Activated CD4-positive, CD25-positive, alpha-beta regulatory T cell treated with anti-CD3 and anti-CD28 coated beads, Interleukin-2, amount 50 U/mL, for 72 hours (primary cell): ENCODE results near the gene ANKRD17.

ENCODE experiments used
- DNase-seq: peaks from one replicate; pipeline ENCODE4 v3.0.0; 2021

The ANKRD17 gene

DNA sequence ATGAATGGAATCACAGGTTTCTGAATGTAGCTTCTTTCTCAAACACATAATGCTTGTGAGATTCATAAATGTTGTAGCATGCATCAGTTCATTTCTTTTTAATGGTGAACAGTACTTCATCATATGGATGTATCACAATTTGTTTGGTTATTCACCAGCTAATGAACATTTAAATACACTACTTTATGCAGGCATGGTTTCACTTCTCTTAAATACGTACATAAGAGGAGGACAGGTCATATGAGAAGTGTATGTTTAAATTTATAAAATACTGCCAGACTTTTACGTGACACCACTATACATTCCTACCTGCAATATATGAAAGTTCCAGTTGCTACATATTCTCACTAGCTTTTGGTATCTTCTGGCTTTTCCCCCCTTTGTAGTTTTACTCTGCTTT, 65.4 kb downstream of the ANKRD17 start:
- DNase-seq: no peak

DNA sequence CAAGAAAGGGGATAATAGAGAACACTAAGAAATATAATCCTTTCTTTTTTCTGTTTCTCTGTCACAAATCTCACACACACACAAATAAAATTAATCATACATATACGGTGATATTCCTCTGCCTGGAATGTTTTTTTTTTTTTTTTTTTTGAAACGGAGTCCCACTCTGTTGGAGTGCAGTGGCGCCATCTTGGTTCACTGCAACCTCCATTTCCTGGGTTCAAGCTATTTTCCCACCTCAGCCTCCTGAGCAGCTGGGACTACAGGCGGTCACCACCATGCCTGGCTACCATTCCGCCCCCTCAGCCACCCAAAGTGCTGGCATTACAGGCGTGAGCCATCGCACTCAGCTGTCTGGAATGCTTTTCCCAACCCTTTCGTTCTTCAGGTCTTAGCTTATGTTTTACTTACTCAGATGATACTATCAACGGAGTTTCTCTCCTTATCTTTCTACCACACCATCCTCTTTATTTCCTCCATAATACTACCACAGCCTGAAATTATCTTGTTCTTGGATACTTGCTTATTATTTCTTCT, 69.3 kb downstream of the ANKRD17 start:
- no peak for DNase-seq

- no peak for DNase-seq
Measured at GRCh38 chr4:73187325-73187724, 71.3 kb downstream of the ANKRD17 start.

DNA sequence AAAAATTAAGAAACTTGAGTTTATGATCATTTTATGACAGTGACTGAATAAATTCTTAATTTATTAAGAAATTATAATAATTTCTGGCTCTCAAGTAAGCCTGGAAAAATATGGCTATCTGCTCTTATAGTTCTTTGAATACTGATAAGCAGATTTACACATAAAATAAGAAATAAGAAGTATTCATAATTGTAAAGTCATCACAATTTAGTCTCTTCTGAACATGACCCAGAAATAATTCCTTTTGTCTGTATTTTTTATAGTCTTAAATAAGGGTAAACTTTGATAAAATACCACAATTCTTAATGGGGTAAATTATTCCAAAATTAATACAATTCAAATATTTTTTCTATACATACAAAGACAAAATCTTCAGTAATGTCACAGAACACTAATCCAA, 72.7 kb downstream of the ANKRD17 start:
- DNase-seq: no peak

DNA sequence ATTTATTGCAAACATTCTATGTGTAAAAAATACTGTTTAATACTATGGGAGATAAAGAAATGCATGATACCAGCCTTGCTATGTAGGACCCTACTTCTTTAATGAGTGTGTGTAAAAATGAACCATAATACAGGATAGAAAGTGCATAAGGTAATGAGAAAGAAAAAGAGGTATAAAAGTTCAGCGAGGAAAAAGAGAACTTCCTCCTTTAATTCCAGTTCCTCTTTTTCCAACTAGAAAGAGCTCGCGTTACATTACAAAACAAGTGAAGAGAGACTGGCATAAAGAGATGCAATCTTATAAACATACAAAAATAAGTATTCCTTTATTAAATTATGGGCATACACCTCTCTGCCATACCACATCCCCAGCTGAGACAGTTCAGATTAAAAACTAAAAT, 77.4 kb downstream of the ANKRD17 start:
- DNase-seq: no peak

- DNase-seq: no peak
Measured at GRCh38 chr4:73178389-73178788, 80.2 kb downstream of the ANKRD17 start.

DNA sequence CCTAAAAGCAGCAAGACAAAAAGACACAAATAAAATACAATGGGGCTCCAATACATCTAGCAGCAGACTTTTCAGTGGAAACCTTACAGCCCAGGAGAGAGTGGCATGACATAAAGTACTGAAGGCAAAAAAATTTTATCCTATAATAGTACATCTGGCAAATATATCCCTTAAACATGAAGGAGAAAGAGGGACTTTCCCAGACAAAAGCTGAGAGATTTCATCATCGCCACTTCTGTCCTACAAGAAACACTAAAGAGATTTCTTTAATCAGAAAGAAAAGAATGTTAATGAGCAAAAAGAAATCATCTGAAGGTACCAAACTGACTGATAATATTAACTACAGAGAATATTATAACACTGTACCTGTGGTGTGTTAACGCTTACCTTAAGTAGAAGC, 86.4 kb downstream of the ANKRD17 start:
- no peak for DNase-seq

- DNase-seq: no peak
Measured at GRCh38 chr4:73170518-73171198, 87.9 kb downstream of the ANKRD17 start.

GRCh38 chr4:73166212-73166611, 92.4 kb downstream of the ANKRD17 start:
- DNase-seq: no peak

- no peak for DNase-seq
Measured at GRCh38 chr4:73161527-73162185, 96.9 kb downstream of the ANKRD17 start.

- DNase-seq: no peak
Measured at GRCh38 chr4:73156394-73156793, 102.2 kb downstream of the ANKRD17 start.

- DNase-seq: no peak
Measured at GRCh38 chr4:73152893-73153292, 105.7 kb downstream of the ANKRD17 start.

DNA sequence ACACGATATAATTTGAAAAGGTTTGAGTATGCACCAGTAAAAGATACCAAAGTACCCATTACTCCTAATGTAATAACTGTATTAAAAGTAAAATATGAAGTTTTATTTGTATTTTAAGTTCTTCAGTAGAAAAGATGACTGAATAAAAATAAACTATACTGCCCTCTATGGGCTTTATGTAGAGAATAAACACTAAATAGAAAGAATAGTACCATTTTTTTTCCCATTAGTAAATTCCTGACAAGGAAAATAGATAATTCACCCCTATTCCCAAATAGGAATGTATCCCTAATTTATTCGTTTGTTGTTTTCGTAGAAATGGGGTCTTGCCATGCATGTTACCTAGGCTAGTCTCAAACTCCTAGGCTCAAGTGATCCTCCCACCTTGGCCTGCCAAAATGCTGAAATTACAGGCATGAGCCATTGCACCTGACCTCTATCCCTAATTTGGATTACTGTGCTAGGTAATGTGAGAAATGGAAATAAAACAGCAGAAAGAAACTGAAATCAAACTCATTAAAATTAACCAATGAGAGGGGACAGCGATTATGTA, 115.5 kb downstream of the ANKRD17 start:
- no peak for DNase-seq

- DNase-seq: no peak
Measured at GRCh38 chr4:73139991-73140390, 118.6 kb downstream of the ANKRD17 start.

DNA sequence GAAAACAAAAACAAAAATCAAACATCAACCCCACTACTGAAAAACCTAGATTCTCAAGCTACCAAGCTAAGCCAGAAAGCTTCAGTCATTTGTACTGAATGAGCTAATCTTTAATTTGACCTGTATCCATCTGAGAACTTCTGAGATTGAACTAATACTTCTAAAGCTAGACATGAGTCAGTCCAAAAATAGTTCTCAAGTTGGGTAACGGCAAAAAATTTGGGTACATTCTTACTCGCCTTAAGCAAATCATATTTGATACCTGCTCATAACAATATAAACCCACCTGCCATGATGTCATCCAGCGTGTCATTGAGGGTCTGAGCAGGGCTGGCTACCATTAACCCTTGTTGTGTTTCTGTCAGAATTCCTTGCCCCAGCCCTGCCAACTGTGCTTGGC, 119.4 kb downstream of the ANKRD17 start:
- no peak for DNase-seq

GRCh38 chr4:73137121-73137520, 121.5 kb downstream of the ANKRD17 start:
- DNase-seq: no peak

- no peak for DNase-seq
Measured at GRCh38 chr4:73133784-73134183, 124.8 kb downstream of the ANKRD17 start.

DNA sequence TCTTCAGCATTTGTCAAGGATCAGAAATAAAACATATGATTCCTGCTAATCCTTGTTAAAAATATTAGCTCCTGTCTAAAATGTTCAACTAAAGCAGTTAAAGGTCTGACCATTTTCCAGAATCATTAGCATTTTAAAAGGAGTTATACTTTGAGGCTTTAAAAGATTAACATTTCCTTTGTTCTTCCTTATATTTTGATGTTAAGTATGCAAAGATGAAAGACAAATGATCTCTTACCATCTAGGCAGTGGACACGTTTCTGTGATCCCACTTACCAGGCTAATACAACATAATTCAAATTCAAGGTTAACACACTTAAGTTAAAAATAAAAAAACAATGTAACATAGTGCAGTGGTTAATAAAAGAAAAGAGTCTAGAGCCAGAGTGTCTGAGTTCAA, 127.3 kb downstream of the ANKRD17 start:
- DNase-seq: no peak

DNA sequence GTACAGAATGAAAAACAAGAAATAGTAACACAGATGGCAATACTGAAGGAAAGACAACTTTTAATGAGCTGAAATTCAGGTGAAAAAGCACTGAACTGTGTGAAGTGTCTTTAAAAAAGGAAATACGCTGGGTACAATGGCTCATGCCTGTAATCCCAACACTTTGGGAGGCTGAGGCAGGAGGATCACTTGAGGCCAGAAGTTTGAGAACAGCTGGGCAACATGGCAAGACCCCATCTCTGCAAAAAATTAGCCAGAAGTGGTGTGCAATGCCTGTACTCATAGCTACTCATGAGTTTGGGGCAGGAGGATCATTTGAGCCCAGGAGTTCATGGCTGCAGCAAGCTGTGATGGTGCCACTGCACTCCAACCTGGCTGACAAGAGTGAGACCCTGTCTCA, 129.3 kb downstream of the ANKRD17 start:
- no peak for DNase-seq

- no peak for DNase-seq
Measured at GRCh38 chr4:73127839-73128453, 130.7 kb downstream of the ANKRD17 start.

GRCh38 chr4:73109493-73109892, 149.1 kb downstream of the ANKRD17 start:
- DNase-seq: no peak

DNA sequence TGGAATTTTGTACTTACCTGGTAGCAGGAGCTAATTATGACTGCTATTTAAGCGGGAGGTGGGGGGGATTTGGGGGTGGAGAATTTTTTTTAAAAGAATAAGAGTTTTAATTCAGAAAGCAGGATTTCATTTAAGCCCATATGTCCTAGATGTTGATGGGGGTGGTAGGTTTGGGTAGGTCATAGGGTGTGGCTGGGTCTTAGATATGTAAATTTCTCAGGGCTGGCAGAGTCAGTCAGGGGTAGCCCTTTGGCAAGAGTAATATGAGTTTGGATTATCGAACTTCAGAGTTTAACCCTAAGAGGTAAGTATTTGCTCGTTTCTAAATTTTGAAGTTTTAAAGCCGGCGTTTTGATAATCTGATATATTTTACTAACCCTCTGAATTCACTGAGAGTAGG, 153.9 kb downstream of the ANKRD17 start:
- no peak for DNase-seq

DNA sequence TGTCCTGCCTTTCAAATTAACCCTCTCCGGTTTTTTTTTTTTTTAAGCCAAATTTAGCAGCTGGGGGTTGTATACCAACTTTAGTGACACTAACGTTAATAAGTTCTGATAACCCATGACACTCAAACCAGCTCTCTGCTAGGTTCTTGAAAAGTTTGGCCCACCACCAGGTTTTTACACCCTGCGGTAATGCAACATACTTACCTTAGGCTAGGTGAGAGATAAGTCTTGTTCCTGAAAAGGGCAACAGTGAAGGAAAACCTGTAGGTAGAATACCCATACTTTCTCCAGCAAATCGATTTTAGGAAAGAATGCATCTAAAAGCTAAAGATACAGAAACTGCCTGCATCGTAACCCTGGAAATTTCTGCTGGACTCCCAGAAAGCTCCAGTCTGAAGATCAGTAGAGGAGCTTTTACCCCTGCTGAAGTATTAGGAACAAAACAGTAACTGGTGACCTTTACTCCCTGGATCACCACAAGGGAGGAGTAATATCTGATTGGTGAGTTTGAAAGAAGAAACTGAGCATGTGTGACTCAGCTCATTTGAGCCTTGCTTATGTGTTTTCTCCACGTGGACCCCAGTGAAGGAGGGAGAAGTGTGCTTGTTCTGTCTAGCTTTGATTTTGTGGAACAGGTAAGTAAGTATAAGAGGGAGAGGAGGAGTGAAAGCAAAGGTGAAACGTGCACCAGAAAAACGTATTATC, 154.6 kb downstream of the ANKRD17 start:
- no peak for DNase-seq
